ENCODE data around the gene POLD1.

Gene POLD1

DNA sequence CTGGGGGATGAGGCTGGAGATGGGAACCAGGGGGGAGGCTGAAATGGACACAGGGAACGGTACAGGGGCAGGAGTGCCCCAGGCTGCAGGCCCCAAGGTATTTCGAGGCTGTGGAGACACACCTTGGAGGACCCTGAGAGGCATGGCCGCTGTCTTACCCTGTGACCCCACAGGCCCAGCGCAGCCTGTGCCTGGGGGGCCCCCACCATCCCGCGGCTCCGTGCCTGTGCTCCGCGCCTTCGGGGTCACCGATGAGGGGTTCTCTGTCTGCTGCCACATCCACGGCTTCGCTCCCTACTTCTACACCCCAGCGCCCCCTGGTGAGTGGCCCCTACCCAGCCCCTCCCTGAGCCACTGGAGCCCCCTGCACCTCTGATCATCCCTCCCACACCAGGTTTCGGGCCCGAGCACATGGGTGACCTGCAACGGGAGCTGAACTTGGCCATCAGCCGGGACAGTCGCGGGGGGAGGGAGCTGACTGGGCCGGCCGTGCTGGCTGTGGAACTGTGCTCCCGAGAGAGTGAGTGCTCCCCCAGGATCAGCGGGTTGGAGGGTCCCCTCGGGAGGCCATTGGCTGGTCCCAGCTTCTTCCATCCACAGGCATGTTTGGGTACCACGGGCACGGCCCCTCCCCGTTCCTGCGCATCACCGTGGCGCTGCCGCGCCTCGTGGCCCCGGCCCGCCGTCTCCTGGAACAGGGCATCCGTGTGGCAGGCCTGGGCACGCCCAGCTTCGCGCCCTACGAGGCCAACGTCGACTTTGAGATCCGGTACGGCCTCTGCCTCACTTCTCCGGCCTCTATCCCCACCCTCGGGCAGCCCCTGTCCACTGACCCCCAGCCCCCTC is 17.7 kb downstream of the POLD1 start:
- no peaks in the 10 kb centered on the region for H3K27me3 ChIP-seq (replicated peaks; ENCODE audit: control insufficient read depth, insufficient read depth, low read length)
- no peak overlapping the region for H3K9ac ChIP-seq (ENCODE audit: low read length)
- H3K4me3 ChIP-seq (ENCODE audit: low read length) = no peak overlapping the region
- no peaks in the 10 kb centered on the region for H3K36me3 ChIP-seq (ENCODE audit: control insufficient read depth, insufficient read depth, low read length, severe bottlenecking)
- H3K4me1 ChIP-seq (ENCODE audit: control insufficient read depth, insufficient read depth, low read length) = no peaks in the 10 kb centered on the region
- DNase-seq (ENCODE audit: low read depth) = no peak
- no peaks in the 10 kb centered on the region for H3K9me3 ChIP-seq (ENCODE audit: control insufficient read depth, low read length)

DNA sequence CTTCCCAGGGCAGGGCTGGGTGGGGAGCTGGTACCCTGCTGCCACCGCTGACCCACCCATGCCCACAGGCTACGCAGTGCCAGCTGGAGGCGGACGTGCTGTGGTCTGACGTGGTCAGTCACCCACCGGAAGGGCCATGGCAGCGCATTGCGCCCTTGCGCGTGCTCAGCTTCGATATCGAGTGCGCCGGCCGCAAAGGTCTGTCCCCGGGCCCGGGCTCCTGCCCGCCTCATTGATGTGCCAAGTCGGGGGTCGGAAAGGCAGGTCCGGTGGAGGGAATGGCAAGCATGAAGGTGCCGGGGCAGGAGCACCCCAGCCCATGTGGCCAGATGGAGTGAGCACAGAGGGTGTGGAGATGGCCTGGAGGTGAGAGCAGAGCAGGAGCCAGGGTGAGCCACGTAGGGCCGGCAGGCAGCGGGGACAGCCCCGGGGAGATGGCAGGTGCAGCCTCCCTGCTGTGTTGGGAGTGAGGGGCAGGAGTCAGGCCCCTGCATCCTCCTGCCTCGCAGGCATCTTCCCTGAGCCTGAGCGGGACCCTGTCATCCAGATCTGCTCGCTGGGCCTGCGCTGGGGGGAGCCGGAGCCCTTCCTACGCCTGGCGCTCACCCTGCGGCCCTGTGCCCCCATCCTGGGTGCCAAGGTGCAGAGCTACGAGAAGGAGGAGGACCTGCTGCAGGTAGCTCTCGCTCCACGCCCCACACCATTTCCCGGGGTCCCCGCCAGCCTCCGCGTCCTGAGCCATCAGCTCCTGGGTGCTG is 18.6 kb downstream of the POLD1 start:
- Histone ChIP-seq H3K27me3 (replicated peaks; ENCODE audit: control insufficient read depth, insufficient read depth, low read length) (no peaks in the 10 kb centered on the region), H3K9me3 (ENCODE audit: control insufficient read depth, low read length) (no peaks in the 10 kb centered on the region), H3K9ac (ENCODE audit: low read length) (no peak overlapping the region), H3K4me3 (ENCODE audit: low read length) (no peak overlapping the region), H3K36me3 (ENCODE audit: control insufficient read depth, insufficient read depth, low read length, severe bottlenecking) (no peaks in the 10 kb centered on the region), H3K4me1 (ENCODE audit: control insufficient read depth, insufficient read depth, low read length) (no peaks in the 10 kb centered on the region)
- no peak for DNase-seq (ENCODE audit: low read depth)

- no peak for DNase-seq (ENCODE audit: low read depth)
- Histone ChIP-seq H3K9me3 (ENCODE audit: control insufficient read depth, low read length) (no peaks in the 10 kb centered on the region), H3K4me1 (ENCODE audit: control insufficient read depth, insufficient read depth, low read length) (no peaks in the 10 kb centered on the region), H3K9ac (ENCODE audit: low read length) (no peak overlapping the region), H3K27me3 (replicated peaks; ENCODE audit: control insufficient read depth, insufficient read depth, low read length) (no peaks in the 10 kb centered on the region), H3K4me3 (ENCODE audit: low read length) (no peak overlapping the region), H3K36me3 (ENCODE audit: control insufficient read depth, insufficient read depth, low read length, severe bottlenecking) (peaks cover 4% of the 10 kb centered on the region)
Observed at GRCh38 chr19:50406156-50406820, 22.1 kb downstream of the POLD1 start.

- no peaks in the 10 kb centered on the region for H3K4me1 ChIP-seq (ENCODE audit: control insufficient read depth, insufficient read depth, low read length)
- no peaks in the 10 kb centered on the region for H3K27me3 ChIP-seq (replicated peaks; ENCODE audit: control insufficient read depth, insufficient read depth, low read length)
- peaks cover 4% of the 10 kb centered on the region for H3K36me3 ChIP-seq (ENCODE audit: control insufficient read depth, insufficient read depth, low read length, severe bottlenecking)
- H3K9ac ChIP-seq (ENCODE audit: low read length) = no peak overlapping the region
- no peaks in the 10 kb centered on the region for H3K9me3 ChIP-seq (ENCODE audit: control insufficient read depth, low read length)
- DNase-seq (ENCODE audit: low read depth) = no peak
- H3K4me3 ChIP-seq (ENCODE audit: low read length) = no peak overlapping the region
Observed at GRCh38 chr19:50406829-50407228, 22.7 kb downstream of the POLD1 start.

DNA sequence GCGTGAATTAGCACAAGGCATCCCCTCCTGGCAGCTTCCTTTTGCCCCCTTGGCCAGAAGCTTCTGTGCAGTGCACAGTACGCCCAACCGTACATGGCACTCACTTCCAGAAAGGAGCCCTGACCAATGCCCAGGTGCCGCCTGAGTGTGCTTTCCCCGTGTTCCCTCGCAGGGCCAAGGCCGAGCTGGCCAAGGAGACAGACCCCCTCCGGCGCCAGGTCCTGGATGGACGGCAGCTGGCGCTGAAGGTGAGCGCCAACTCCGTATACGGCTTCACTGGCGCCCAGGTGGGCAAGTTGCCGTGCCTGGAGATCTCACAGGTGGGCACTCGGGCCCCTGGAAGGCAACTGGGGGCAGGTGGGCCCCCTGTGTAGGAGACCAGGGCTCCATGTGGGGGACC is 25.2 kb downstream of the POLD1 start:
- no peak for DNase-seq (ENCODE audit: low read depth)

GRCh38 chr19:50410109-50410508 is 26.0 kb downstream of the POLD1 start:
- H3K36me3 ChIP-seq (ENCODE audit: control insufficient read depth, insufficient read depth, low read length, severe bottlenecking) = peaks cover 4% of the 10 kb centered on the region
- no peak overlapping the region for H3K4me3 ChIP-seq (ENCODE audit: low read length)
- no peaks in the 10 kb centered on the region for H3K9me3 ChIP-seq (ENCODE audit: control insufficient read depth, low read length)
- no peak overlapping the region for H3K9ac ChIP-seq (ENCODE audit: low read length)
- no peaks in the 10 kb centered on the region for H3K4me1 ChIP-seq (ENCODE audit: control insufficient read depth, insufficient read depth, low read length)
- no peak for DNase-seq (ENCODE audit: low read depth)
- no peaks in the 10 kb centered on the region for H3K27me3 ChIP-seq (replicated peaks; ENCODE audit: control insufficient read depth, insufficient read depth, low read length)

More for the DNA sequence above, 25.2 kb downstream of the POLD1 start:
- Histone ChIP-seq H3K36me3 (ENCODE audit: control insufficient read depth, insufficient read depth, low read length, severe bottlenecking) (peaks cover 4% of the 10 kb centered on the region), H3K9me3 (ENCODE audit: control insufficient read depth, low read length) (no peaks in the 10 kb centered on the region), H3K4me1 (ENCODE audit: control insufficient read depth, insufficient read depth, low read length) (no peaks in the 10 kb centered on the region), H3K4me3 (ENCODE audit: low read length) (no peak overlapping the region), H3K27me3 (replicated peaks; ENCODE audit: control insufficient read depth, insufficient read depth, low read length) (no peaks in the 10 kb centered on the region), H3K9ac (ENCODE audit: low read length) (no peak overlapping the region)

- no peak for DNase-seq (ENCODE audit: low read depth)
- H3K4me1 ChIP-seq (ENCODE audit: control insufficient read depth, insufficient read depth, low read length) = no peaks in the 10 kb centered on the region
- H3K9ac ChIP-seq (ENCODE audit: low read length) = no peak overlapping the region
- no peaks in the 10 kb centered on the region for H3K27me3 ChIP-seq (replicated peaks; ENCODE audit: control insufficient read depth, insufficient read depth, low read length)
- peaks cover 4% of the 10 kb centered on the region for H3K36me3 ChIP-seq (ENCODE audit: control insufficient read depth, insufficient read depth, low read length, severe bottlenecking)
- H3K4me3 ChIP-seq (ENCODE audit: low read length) = no peak overlapping the region
- no peaks in the 10 kb centered on the region for H3K9me3 ChIP-seq (ENCODE audit: control insufficient read depth, low read length)
Observed at GRCh38 chr19:50412419-50412818, 28.3 kb downstream of the POLD1 start.

GRCh38 chr19:50413096-50413495 is 28.9 kb downstream of the POLD1 start:
- no peaks in the 10 kb centered on the region for H3K27me3 ChIP-seq (replicated peaks; ENCODE audit: control insufficient read depth, insufficient read depth, low read length)
- no peak for DNase-seq (ENCODE audit: low read depth)
- H3K4me1 ChIP-seq (ENCODE audit: control insufficient read depth, insufficient read depth, low read length) = no peaks in the 10 kb centered on the region
- H3K9ac ChIP-seq (ENCODE audit: low read length) = no peak overlapping the region
- H3K4me3 ChIP-seq (ENCODE audit: low read length) = no peak overlapping the region
- H3K36me3 ChIP-seq (ENCODE audit: control insufficient read depth, insufficient read depth, low read length, severe bottlenecking) = peaks cover 4% of the 10 kb centered on the region
- H3K9me3 ChIP-seq (ENCODE audit: control insufficient read depth, low read length) = no peaks in the 10 kb centered on the region

DNA sequence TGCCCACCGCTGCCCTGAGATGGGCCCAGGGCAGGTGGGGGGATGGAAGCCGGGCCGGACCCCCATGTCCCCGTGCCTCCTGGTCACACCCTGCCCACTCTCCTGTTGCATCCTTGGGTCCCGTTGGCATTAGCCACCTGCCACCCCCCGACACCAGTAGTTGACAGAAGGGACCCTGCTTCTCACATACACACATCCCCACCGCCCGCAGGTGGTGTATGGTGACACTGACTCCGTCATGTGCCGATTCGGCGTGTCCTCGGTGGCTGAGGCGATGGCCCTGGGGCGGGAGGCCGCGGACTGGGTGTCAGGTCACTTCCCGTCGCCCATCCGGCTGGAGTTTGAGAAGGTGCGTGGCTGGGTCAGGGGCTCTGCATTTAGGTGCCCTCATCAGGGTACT is 29.4 kb downstream of the POLD1 start:
- no peak overlapping the region for H3K4me3 ChIP-seq (ENCODE audit: low read length)
- no peak for DNase-seq (ENCODE audit: low read depth)
- H3K9me3 ChIP-seq (ENCODE audit: control insufficient read depth, low read length) = no peaks in the 10 kb centered on the region
- H3K4me1 ChIP-seq (ENCODE audit: control insufficient read depth, insufficient read depth, low read length) = no peaks in the 10 kb centered on the region
- H3K9ac ChIP-seq (ENCODE audit: low read length) = no peak overlapping the region
- H3K36me3 ChIP-seq (ENCODE audit: control insufficient read depth, insufficient read depth, low read length, severe bottlenecking) = peaks cover 4% of the 10 kb centered on the region
- peaks cover 4% of the 10 kb centered on the region for H3K27me3 ChIP-seq (replicated peaks; ENCODE audit: control insufficient read depth, insufficient read depth, low read length)

GRCh38 chr19:50414864-50415660 is 30.9 kb downstream of the POLD1 start:
- Histone ChIP-seq H3K4me3 (ENCODE audit: low read length) (no peak overlapping the region), H3K27me3 (replicated peaks; ENCODE audit: control insufficient read depth, insufficient read depth, low read length) (peaks cover 19% of the 10 kb centered on the region), H3K9me3 (ENCODE audit: control insufficient read depth, low read length) (no peaks in the 10 kb centered on the region), H3K9ac (ENCODE audit: low read length) (no peak overlapping the region), H3K4me1 (ENCODE audit: control insufficient read depth, insufficient read depth, low read length) (no peaks in the 10 kb centered on the region), H3K36me3 (ENCODE audit: control insufficient read depth, insufficient read depth, low read length, severe bottlenecking) (no peaks in the 10 kb centered on the region)
- DNase-seq (ENCODE audit: low read depth) = peak; percentile 68

DNA sequence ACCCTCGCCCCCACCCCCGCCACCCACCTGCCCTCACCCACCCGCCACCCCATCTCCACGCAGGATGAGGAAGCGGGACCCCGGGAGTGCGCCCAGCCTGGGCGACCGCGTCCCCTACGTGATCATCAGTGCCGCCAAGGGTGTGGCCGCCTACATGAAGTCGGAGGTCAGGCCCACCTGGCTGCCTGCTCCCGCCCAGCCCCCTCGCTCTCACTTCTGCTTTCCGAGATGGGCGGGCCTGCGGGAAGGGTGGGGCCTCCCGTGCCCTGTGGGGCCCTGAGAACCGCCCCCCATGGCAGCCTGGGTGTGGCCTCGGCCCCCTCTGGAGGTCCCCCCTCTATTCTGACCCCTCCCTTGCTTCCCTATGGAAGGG is 31.5 kb downstream of the POLD1 start:
- Histone ChIP-seq H3K9me3 (ENCODE audit: control insufficient read depth, low read length) (no peaks in the 10 kb centered on the region), H3K4me3 (ENCODE audit: low read length) (no peak overlapping the region), H3K27me3 (replicated peaks; ENCODE audit: control insufficient read depth, insufficient read depth, low read length) (peaks cover 22% of the 10 kb centered on the region), H3K4me1 (ENCODE audit: control insufficient read depth, insufficient read depth, low read length) (no peaks in the 10 kb centered on the region), H3K36me3 (ENCODE audit: control insufficient read depth, insufficient read depth, low read length, severe bottlenecking) (no peaks in the 10 kb centered on the region), H3K9ac (ENCODE audit: low read length) (no peak overlapping the region)
- no peak for DNase-seq (ENCODE audit: low read depth)
